Activated CD4-positive, alpha-beta memory T cell treated with anti-CD3 and anti-CD28 coated beads for 36 hours (primary cell): ENCODE measurements around the gene MAN2A1. TPM values are rescaled to one million over a fixed set of nuclear protein-coding genes. Genes with fewer than 3 reads are reported as not detected.

Experiments used
- CTCF ChIA-PET: fragments of 350-600 bp; sonication (Branson Sonifier 250); formaldehyde crosslinking; loops from one replicate; lab custom pipeline; 2021; ENCODE audit warnings: antibody characterized with exemption, inconsistent platforms; lab: Charles Lee
- POLR2A ChIA-PET: fragments of 350-600 bp; sonication (Branson Sonifier 250); formaldehyde crosslinking; loops from one replicate; lab custom pipeline; 2021; ENCODE audit warnings: antibody characterized with exemption; lab: Charles Lee
- DNase-seq: peaks from one replicate; pipeline ENCODE4 v3.0.0-alpha.2; 2020
- H3K27ac Mint-ChIP-seq: one replicate; pipeline ENCODE4 v1.8.0; 2021; ENCODE audit warnings: mixed read lengths
- H3K27me3 Mint-ChIP-seq: one replicate; pipeline ENCODE4 v1.8.0; 2021; ENCODE audit warnings: mixed read lengths
- H3K36me3 Mint-ChIP-seq: one replicate; pipeline ENCODE4 v1.8.0; 2021; ENCODE audit warnings: mixed read lengths
- H3K4me1 Mint-ChIP-seq: one replicate; pipeline ENCODE4 v1.8.0; 2021; ENCODE audit warnings: low read depth, mixed read lengths
- H3K4me3 Mint-ChIP-seq: one replicate; pipeline ENCODE4 v1.8.0; 2021; ENCODE audit warnings: mild to moderate bottlenecking, mixed read lengths
- H3K9me3 Mint-ChIP-seq: one replicate; pipeline ENCODE4 v1.8.0; 2021; ENCODE audit warnings: mixed read lengths
- intact Hi-C: fragments of 100-400 bp; cut with micrococcal nuclease; formaldehyde crosslinking; loops from one replicate; pipeline ENCODE4 v1.15.1; 2023
- total RNA-seq, 2 experiments: library from RNA; stranded (reverse); gene quantifications; one replicate each; pipeline ENCODE4 v1.2.3, GENCODE V29; 2021

MAN2A1 gene
- total RNA-seq: 10 to 100 TPM; 33.0 to 35.9 TPM

DNA sequence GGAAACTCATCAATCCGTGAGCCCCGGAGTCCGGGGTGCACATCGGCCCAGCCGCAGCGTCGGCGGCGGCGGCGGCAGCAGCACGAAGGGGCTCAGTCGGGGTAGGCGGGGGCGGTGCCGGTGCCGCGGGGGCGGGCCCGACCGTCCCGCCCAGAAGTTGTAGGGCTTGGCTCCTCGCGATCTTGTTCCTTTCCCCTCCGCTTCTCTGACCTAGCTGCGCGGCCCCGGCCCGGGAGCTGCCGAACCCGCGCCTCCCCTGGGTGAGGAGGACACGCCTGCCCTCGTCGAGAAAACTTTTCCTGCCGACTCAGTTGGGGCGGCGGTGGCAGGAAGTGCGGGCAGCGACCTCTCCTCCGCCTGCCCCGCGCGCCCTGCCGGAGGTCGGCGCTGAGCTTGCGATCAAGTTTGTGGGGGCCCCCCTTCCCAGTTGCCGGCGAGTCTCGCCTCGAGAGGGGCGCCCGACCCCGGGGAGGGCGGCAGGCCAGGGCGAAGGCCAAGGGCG is at the start of gene MAN2A1:
Gene MAN2A1, plus strand, starts transcription at position 188 of the 502 bp plus-strand sequence. CDS start 491 bp downstream, outside the sequence.
- Mint-ChIP-seq H3K9me3 (peaks cover 13% of the 10 kb centered on the region), H3K36me3 (peaks cover 2% of the 10 kb centered on the region), H3K27me3 (no peaks in the 10 kb centered on the region), H3K27ac (peak within 1 kb of the TSS; percentile 89), H3K4me3 (peak within 1 kb of the TSS; percentile 87), H3K4me1 (peaks cover 46% of the 10 kb centered on the region)
- ChIA-PET POLR2A (interaction anchor here (0.9 to 1.4 kb wide), 3 partner anchors 9 to 941 kb away, joined by 3 to 4 read pairs (median 3); partner anchors contain the start of gene PJA2), CTCF (interaction anchor here (0.7 to 1.9 kb wide), 7 partner anchors 12 to 936 kb away, joined by 3 to 6 read pairs (median 3); no protein-coding TSS in a partner anchor)
- intact Hi-C loops: loop anchor here (1.0 to 5.0 kb wide), 16 partner anchors 99 to 1823 kb away; partner anchors contain the start of genes FBXL17, SLC25A46 and STARD4
- peak; percentile 82 for DNase-seq

DNA sequence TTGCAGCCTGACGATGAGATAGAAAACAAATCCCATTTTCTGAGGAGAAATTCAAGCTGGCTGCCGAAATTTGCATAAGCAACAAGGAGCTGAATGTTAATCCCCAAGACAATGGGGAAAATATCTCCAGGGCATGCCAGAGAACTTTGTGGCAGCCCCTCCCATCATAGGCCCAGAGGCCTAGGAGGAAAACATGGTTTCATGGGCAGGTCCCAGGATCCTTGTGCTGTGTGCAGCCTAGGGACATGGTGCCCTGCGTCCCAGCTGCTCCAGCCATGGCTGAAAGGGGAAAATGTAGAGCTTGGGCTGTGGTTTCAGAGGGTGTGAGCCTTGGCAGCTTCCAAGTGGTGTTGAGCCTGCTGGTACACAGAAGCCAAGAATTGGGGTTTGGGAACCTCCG is 48.8 kb upstream of the MAN2A1 start:
- intact Hi-C loops: no loop called here
- no peak overlapping the region for H3K27ac Mint-ChIP-seq
- POLR2A ChIA-PET: no interaction called here
- CTCF ChIA-PET: no interaction called here
- no peak overlapping the region for H3K4me3 Mint-ChIP-seq
- no peaks in the 10 kb centered on the region for H3K9me3 Mint-ChIP-seq
- DNase-seq: no peak
- no peaks in the 10 kb centered on the region for H3K36me3 Mint-ChIP-seq
- no peaks in the 10 kb centered on the region for H3K4me1 Mint-ChIP-seq
- no peaks in the 10 kb centered on the region for H3K27me3 Mint-ChIP-seq

DNA sequence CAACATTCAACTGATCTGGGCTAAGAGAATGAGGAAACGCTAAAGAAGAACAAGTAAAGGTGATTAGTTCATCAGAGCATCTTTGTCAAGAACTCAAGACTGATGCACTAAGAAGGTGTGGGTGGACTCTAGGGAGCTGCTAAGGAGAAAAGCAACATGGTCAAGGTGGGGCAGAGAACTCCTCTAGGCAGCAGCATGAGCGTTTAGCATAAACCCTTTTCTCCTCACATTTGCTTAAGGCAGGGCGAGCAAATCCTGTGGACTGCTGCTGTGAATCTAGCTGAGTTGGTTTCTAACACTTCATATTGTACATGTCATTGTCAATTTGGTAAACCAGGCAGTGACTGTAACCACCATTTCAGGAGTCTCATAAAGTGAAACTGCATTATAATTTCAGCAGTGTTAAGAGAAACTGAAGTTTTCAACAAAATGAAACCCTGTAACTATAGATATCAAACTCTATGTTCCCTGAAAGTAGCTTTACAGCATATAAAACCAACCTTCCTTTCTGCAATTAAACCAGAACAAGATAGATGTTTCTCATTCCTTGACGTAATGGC is 45.9 kb upstream of the MAN2A1 start:
- H3K27me3 Mint-ChIP-seq: no peaks in the 10 kb centered on the region
- DNase-seq: no peak
- intact Hi-C loops: no loop called here
- H3K27ac Mint-ChIP-seq: no peak overlapping the region
- H3K36me3 Mint-ChIP-seq: no peaks in the 10 kb centered on the region
- H3K4me1 Mint-ChIP-seq: no peaks in the 10 kb centered on the region
- ChIA-PET POLR2A (no interaction called here), CTCF (no interaction called here)
- H3K4me3 Mint-ChIP-seq: no peak overlapping the region
- no peaks in the 10 kb centered on the region for H3K9me3 Mint-ChIP-seq

DNA sequence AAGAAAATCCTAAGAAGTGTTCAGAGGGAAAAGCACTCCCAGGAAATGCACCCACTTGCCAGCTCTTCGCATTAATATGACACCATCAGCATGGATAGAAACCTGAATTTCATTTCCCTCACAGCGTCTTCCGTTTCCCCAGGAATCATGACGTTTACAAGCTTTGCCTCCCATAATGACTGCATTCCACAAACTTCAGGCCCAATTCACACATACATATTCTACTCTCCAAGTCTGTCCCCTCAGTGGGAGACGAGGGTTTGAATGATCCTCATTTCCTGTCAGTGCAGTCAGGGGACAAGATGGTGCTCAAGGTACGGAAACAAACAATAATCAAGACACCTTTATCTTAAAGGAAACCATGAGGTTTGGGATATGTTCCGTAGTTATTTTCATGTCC is 44.9 kb upstream of the MAN2A1 start:
- no peaks in the 10 kb centered on the region for H3K4me1 Mint-ChIP-seq
- no peak overlapping the region for H3K4me3 Mint-ChIP-seq
- CTCF ChIA-PET: no interaction called here
- DNase-seq: no peak
- intact Hi-C loops: no loop called here
- no peaks in the 10 kb centered on the region for H3K9me3 Mint-ChIP-seq
- H3K27me3 Mint-ChIP-seq: no peaks in the 10 kb centered on the region
- H3K36me3 Mint-ChIP-seq: no peaks in the 10 kb centered on the region
- POLR2A ChIA-PET: no interaction called here
- H3K27ac Mint-ChIP-seq: no peak overlapping the region

DNA sequence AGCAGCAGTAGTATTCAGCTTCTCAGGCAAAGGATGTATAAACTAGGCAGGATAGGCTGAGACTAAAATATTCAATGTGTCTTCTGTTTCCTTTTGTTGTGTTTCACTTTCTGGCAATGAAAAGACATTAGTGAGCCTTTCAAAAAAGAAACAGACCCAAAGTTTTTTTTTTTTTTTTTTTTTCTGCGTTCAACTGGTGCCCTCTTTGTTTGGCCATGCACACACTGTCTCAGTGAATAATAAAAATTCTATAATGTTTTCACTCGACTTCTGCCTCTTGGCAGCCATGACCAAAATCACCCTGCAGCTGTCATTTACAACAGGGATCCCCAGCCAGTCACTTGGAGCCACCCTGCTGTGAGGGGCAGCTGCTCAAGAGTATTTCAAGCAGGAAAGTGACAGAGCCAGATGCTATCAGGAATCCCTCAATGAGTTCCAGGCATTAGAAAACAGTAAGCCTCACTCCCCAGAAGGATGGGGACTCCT is 44.0 kb upstream of the MAN2A1 start:
- CTCF ChIA-PET: no interaction called here
- Mint-ChIP-seq H3K27ac (no peak overlapping the region), H3K27me3 (no peaks in the 10 kb centered on the region)

DNA sequence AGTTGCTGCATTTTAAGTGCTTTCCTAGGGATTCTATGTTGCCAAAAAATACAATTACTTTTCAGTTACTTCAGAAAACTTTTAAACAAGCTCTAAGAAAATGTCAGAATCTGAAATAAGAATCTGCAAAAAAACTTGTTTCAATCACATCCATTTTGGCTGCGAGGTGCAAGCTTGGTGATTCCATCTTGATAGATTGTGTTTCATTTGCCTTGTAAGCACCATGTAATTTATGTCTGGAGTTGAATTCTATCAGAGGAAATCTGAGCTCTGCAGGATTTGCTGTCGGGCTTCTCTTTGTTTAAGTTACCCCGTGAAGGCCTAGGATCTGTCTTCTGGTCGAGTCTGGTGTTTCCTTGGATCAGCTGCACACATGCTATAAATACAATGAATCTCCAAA is 40.4 kb upstream of the MAN2A1 start:
- intact Hi-C loops: no loop called here
- CTCF ChIA-PET: no interaction called here
- Mint-ChIP-seq H3K27ac (no peak overlapping the region), H3K27me3 (no peaks in the 10 kb centered on the region), H3K9me3 (no peaks in the 10 kb centered on the region), H3K4me3 (no peak overlapping the region), H3K4me1 (no peaks in the 10 kb centered on the region), H3K36me3 (no peaks in the 10 kb centered on the region)
- no peak for DNase-seq
- POLR2A ChIA-PET: no interaction called here

More for the DNA sequence above, 44.0 kb upstream of the MAN2A1 start:
- no peaks in the 10 kb centered on the region for H3K9me3 Mint-ChIP-seq
- H3K36me3 Mint-ChIP-seq: no peaks in the 10 kb centered on the region
- POLR2A ChIA-PET: no interaction called here
- H3K4me3 Mint-ChIP-seq: no peak overlapping the region
- intact Hi-C loops: no loop called here
- H3K4me1 Mint-ChIP-seq: no peaks in the 10 kb centered on the region
- no peak for DNase-seq

DNA sequence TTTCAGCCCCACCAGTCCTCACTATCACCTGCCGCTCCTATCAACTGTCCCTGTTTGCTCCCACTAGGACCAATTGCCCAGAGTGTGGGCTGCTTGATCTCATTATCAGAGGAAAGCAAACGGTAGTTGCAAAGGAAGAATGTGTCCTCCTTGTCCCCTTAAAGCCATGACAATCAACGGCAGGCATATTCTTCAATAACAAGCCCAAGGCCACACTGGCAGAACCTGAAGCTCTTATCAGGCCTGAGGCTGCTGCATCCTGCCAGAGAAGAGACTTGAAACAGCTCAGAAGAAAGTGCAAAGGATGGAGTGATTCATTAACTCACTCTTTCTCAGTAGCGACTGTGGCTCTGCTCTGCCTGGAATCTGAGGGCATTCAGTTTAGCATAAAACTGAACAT is 39.2 kb upstream of the MAN2A1 start:
- H3K4me1 Mint-ChIP-seq: peaks cover 3% of the 10 kb centered on the region
- H3K27me3 Mint-ChIP-seq: no peaks in the 10 kb centered on the region
- intact Hi-C loops: no loop called here
- CTCF ChIA-PET: no interaction called here
- POLR2A ChIA-PET: no interaction called here
- H3K4me3 Mint-ChIP-seq: no peak overlapping the region
- H3K27ac Mint-ChIP-seq: no peak overlapping the region
- H3K9me3 Mint-ChIP-seq: no peaks in the 10 kb centered on the region
- DNase-seq: no peak
- no peaks in the 10 kb centered on the region for H3K36me3 Mint-ChIP-seq

DNA sequence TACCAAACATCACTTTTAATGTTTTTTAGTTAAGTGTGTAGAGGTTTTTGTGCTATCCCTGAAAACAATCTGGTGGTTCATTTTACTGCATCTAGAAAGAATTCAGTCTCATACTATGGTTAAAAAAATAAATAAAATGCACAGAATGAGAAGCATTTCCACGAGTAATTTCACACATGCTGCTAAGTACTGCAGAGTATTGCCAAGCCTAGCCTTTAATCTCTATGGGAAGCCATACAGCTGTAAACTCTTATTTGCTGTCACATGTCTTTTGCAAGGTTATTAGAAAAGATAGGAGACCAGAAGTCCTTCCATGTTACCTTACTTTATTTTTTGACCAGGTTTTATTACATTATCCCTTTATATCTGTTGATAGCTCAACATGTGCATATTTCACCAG is 37.6 kb upstream of the MAN2A1 start:
- intact Hi-C loops: no loop called here
- H3K27ac Mint-ChIP-seq: no peak overlapping the region
- peaks cover 19% of the 10 kb centered on the region for H3K4me1 Mint-ChIP-seq
- no peak overlapping the region for H3K4me3 Mint-ChIP-seq
- no peaks in the 10 kb centered on the region for H3K9me3 Mint-ChIP-seq
- POLR2A ChIA-PET: no interaction called here
- H3K27me3 Mint-ChIP-seq: no peaks in the 10 kb centered on the region
- DNase-seq: no peak
- H3K36me3 Mint-ChIP-seq: no peaks in the 10 kb centered on the region
- CTCF ChIA-PET: interaction anchor here (0.7 kb wide), 1 partner anchor 61 kb away, joined by 3 read pairs; no protein-coding TSS in a partner anchor

DNA sequence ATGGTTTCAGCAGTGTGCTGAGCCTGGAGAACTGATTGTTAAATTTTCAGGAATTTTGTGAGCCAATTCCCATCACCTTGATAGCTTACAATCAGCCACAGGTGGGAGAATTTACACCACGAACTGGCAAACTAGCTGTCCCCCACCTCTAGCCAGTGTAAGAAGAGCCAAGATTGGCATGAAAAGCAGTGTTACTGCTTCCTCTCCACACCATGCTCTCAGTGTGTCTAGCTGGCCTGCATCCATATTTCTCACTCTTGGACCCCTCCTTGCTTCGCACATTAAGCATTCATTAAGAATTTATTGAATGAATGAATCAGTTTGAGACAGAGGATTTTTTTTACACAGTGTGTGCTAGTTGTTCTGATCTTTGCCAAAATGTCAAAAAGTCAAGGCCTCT is 36.7 kb upstream of the MAN2A1 start:
- H3K27ac Mint-ChIP-seq: no peak overlapping the region
- POLR2A ChIA-PET: no interaction called here
- H3K4me1 Mint-ChIP-seq: peaks cover 23% of the 10 kb centered on the region
- H3K9me3 Mint-ChIP-seq: no peaks in the 10 kb centered on the region
- intact Hi-C loops: no loop called here
- CTCF ChIA-PET: interaction anchor here (0.7 kb wide), 1 partner anchor 62 kb away, joined by 3 read pairs; no protein-coding TSS in a partner anchor
- no peak overlapping the region for H3K4me3 Mint-ChIP-seq
- H3K27me3 Mint-ChIP-seq: no peaks in the 10 kb centered on the region
- no peaks in the 10 kb centered on the region for H3K36me3 Mint-ChIP-seq
- no peak for DNase-seq

DNA sequence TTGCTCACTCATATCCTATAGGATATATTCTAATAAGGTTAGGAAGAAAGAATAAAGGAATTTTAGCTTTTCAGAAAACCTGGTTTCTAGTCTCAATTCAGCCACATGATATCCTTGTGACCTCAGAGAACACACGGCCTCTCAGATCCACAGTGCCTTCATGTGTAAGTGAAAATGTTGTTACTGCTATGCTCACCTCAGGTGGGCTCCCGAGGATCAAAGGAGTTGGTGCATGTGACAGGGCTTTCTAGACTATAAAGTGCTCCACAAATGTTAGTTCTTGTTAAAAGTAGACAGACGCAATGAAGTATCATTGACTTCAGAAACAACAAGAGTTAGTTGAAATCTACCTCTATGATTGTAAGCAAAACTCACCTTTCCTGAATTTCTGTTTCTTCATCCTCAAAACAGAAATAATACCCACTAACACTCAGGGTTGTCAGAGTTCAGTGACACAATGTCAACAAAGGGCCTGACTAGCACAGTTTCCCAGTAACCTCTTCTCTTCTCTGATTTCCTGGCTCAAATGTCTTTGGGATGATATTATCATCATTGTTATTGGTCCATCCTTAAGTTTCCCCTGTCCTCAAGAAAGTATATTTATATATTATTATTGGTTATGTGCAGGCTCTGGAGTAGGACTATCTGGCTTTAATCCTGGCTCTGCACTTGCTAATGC is 36.0 kb upstream of the MAN2A1 start:
- Mint-ChIP-seq H3K36me3 (no peaks in the 10 kb centered on the region), H3K4me1 (peaks cover 23% of the 10 kb centered on the region), H3K27ac (no peak overlapping the region), H3K9me3 (no peaks in the 10 kb centered on the region), H3K27me3 (no peaks in the 10 kb centered on the region), H3K4me3 (no peak overlapping the region)
- ChIA-PET CTCF (no interaction called here), POLR2A (no interaction called here)
- intact Hi-C loops: no loop called here
- no peak for DNase-seq

DNA sequence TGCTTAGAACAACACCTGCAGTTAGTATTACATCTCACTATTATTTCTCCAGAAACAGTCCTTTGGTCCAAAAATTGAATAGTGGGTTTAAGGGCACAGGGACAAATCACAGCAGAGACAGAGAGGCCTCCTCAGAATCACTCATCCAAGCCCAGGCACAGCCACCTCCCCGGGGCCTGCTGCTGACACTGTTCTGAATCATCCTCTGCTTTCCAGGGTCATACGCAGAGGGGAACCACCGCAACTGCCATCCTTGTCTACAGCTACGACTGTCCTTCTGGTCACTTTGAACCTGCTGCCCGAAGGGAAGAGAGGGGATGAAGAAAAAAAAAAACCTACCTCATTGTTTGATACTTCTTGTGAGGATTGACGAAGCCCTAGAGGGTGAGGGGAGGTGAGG is 35.3 kb upstream of the MAN2A1 start:
- intact Hi-C loops: no loop called here
- Mint-ChIP-seq H3K27ac (no peak overlapping the region), H3K27me3 (no peaks in the 10 kb centered on the region), H3K36me3 (no peaks in the 10 kb centered on the region), H3K4me3 (no peak overlapping the region), H3K9me3 (no peaks in the 10 kb centered on the region), H3K4me1 (peaks cover 23% of the 10 kb centered on the region)
- DNase-seq: peak; percentile 39
- ChIA-PET POLR2A (interaction anchor here (0.5 kb wide), 1 partner anchor 985 kb away, joined by 4 read pairs; no protein-coding TSS in a partner anchor), CTCF (no interaction called here)

DNA sequence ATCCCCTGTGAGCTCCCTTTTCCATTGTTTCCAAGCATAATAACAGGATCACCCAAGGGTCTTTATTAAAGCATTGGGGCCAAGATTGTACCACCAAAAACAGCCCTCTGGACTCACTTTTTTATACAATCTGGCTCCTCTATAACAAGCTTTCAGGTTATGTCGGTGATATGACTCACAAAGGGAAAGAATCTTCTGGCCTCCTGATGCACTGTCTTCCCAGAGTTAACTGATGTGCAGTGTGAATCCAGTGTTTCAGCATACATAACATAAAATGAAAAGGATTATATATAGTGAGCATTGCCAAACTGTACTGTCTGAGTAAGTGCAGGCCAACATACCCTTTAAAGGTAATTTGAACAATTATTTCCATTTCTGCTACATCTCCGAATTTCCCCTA is 33.9 kb upstream of the MAN2A1 start:
- POLR2A ChIA-PET: no interaction called here
- no peaks in the 10 kb centered on the region for H3K36me3 Mint-ChIP-seq
- no peak overlapping the region for H3K4me3 Mint-ChIP-seq
- intact Hi-C loops: no loop called here
- DNase-seq: no peak
- H3K27ac Mint-ChIP-seq: no peak overlapping the region
- H3K9me3 Mint-ChIP-seq: no peaks in the 10 kb centered on the region
- peaks cover 4% of the 10 kb centered on the region for H3K27me3 Mint-ChIP-seq
- CTCF ChIA-PET: no interaction called here
- H3K4me1 Mint-ChIP-seq: peaks cover 23% of the 10 kb centered on the region
